GM19324 (cell line): ENCODE results near the gene PLD5.
A peak's percentile ranks its signal among the peaks of the same experiment; 100 is the strongest.
"Not testable (repeated sequence)": the region's sequence is repeated elsewhere in the genome, so short reads cannot be mapped to it uniquely, and the experiment has no call there.

Experiments
- ATAC-seq: cut with Tn5 transposase; IDR thresholded peaks from one replicate; pipeline ENCODE4 v1.9.1; 2021; ENCODE audit warnings: mild to moderate bottlenecking, moderate library complexity; ENCODE audit not compliant: unreplicated experiment, low FRiP score

Gene PLD5

GRCh38 chr1:242185731-242186130, 338.8 kb downstream of the PLD5 start:
- no peak for ATAC-seq

DNA sequence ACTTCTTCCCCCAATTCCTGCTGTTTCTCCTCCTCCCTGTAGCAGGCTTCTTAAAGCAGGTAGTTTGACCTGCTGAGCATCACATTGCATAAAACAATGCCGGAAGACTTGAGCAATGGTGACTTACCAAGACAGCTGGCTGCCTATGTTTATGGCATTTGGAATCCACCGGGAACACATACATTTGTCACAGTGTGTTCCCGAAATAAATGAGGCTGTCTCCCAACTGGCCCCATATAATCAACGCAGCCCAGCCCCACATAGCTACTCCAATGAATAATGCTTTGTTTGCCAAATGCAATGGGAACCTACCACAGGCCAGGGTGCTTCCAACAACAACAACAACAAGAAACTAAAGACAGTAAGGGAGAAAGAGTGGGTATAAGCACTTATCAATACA, 339.5 kb downstream of the PLD5 start:
- no peak for ATAC-seq

DNA sequence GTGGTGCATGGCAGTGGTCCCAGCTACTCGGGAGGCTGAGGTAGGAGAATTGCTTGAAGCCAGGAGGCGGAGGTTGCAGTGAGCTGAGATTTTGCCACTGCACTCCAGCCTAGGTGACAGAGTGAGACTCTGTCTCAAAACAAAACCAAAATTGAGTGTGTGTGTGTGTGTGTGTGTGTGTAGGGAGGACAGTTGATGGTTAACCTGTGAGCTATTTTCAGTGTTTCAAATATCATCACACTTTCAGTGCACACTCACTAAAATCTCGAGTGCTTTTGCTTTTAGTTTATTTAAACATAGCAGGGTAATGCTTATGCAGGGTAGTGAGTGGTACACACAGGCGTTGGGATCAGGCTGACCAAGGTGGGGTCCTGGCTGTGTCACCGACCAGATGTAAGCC, 344.7 kb downstream of the PLD5 start:
- ATAC-seq: peak; percentile 84

- peak; percentile 15 for ATAC-seq
Measured at GRCh38 chr1:242178924-242179708, 345.4 kb downstream of the PLD5 start.

- ATAC-seq: no peak
Measured at GRCh38 chr1:242178436-242178835, 346.1 kb downstream of the PLD5 start.

- no peak for ATAC-seq
Measured at GRCh38 chr1:242162140-242162539, 362.4 kb downstream of the PLD5 start.

GRCh38 chr1:242147096-242147976, 377.2 kb downstream of the PLD5 start:
- peak; percentile 50 for ATAC-seq

DNA sequence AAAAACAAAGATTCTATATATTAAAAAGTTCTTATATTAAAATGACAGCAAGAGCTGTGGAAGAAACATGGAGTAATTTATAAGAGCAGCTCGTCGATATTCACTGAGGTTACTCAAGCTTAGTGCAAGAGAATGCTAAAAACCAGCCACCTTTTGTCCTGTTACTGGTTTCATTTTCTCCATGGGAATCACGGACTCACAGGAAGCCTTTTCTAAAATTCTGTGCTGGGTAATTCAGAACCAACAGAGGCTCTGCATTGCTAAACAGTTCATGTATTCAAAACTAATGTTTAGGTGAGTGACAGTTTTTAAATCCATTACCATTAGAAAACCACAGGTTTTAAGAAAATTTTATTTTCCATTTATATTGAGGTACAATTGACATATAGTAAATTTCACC, 377.8 kb downstream of the PLD5 start:
- peak; percentile 29 for ATAC-seq

- no peak for ATAC-seq
Measured at GRCh38 chr1:242140836-242141235, 383.7 kb downstream of the PLD5 start.

DNA sequence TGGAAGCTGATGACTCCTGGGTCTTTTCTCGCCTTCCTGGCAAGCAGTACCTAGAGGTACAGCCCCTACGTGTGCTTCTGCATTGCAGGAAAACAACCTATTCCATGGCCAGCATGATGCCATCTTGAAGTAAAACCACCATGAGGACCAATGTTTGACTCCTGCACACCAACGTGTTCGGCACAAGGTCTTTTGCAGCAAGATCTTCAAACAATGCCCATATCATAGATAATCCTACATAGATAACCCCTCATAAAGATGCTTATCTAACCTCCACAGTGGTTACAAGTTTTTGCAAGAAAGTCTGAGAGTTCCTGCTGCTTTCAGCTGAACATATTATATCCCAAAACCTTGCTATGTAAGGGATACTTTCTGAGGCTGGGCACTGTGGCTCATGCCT, 384.5 kb downstream of the PLD5 start:
- ATAC-seq: peak; percentile 13

DNA sequence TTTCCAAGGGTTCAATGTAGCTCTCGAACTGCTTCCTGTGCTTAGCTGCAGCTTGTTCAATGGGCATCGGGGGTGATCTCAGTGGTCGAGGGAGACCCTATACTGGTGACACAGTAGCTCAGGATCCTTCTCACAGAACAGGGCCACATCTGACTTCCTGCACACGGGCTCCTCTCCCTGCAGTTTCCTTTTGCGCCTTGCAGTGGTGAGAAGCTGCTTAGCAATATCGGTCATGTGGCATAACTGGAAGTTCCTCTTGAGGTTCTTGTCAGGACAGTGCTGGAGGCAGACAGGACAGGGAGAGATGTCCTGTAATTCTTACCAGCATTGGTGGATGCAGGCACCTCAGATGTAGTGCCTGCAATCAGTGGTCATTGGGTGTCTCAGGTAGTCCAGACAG, 385.1 kb downstream of the PLD5 start:
- ATAC-seq: peak; percentile 73

- no peak for ATAC-seq
Measured at GRCh38 chr1:242133796-242134195, 390.7 kb downstream of the PLD5 start.

GRCh38 chr1:242133351-242133750, 391.1 kb downstream of the PLD5 start:
- ATAC-seq: no peak

- no peak for ATAC-seq
Measured at GRCh38 chr1:242132121-242132817, 392.2 kb downstream of the PLD5 start.

- no peak for ATAC-seq
Measured at GRCh38 chr1:242128951-242129502, 395.5 kb downstream of the PLD5 start.

GRCh38 chr1:242120432-242120831, 404.1 kb downstream of the PLD5 start:
- ATAC-seq: no peak

DNA sequence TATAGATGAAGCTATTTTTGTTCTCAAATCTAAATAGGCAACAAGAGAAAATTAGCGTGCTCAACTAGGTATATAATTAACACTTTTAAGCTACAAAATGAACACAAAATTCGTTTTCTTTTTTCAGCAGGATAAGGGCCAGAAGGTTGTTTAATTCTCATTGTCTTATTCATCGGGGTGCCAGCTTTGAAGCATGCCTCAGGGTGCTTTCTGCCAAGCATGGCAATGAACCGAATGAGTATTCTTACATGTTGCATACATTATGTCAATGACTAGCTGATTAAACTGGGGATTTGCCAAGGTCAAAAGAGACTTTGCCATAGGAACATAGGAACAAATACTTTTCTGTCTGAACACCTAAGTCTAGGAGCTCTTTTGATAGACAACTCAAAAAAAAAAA, 423.6 kb downstream of the PLD5 start:
- no peak for ATAC-seq

DNA sequence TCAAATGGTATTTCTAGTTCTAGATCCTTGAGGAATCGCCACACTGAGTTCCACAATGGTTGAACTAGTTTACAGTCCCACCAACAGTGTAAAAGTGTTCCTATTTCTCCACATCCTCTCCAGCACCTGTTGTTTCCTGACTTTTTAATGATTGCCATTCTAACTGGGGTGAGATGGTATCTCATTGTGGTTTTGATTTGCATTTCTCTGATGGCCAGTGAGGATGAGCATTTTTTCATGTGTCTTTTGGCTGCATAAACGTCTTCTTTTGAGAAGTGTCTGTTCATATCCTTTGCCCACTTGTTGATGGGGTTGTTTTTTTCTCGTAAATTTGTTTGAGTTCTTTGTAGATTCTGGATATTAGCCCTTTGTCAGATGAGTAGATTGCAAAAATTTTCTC, 427.2 kb downstream of the PLD5 start:
- not testable (repeated sequence) for ATAC-seq

DNA sequence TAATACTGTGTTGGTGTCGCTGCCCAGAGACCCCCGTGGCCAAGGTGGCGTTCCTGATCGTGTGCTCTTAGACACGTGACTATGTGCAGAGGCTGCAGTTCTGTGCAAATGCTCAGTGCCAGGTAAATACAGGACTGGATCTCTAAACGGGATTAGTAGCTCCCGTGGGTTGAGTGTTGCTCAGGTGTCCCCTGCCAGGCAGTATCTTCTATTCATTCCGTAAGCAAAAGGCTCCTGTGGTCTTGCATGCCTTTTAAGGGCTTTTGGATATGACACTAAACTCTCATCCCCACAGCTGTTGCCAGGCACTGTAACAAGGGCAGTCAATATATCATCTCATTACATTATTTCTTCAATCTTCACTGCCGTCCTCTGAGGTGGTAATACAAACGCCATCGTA, 431.4 kb downstream of the PLD5 start:
- no peak for ATAC-seq

- ATAC-seq: no peak
Measured at GRCh38 chr1:242089911-242090310, 434.6 kb downstream of the PLD5 start.

GRCh38 chr1:242088875-242089274, 435.6 kb downstream of the PLD5 start:
- ATAC-seq: no peak
